Cardiac fibroblast (primary cell): Measurements from ENCODE around the gene C12orf56.

Experiments
- DNase-seq, 2 donors: peaks; one replicate each; pipeline versions ENCODE4 v3.0.0 to v3.0.0-alpha.2; 2010; ENCODE audit warnings: low read depth in 2 of 2
- H3K4me3 ChIP-seq, 2 donors: replicated peaks in 1 of 2; 1 replicate in 1 of 2; 2 replicates in 1 of 2; pipeline ENCODE4 v1.5.1; 2011; ENCODE audit warnings: low read depth in 2 of 2, low read length in 2 of 2, mild to moderate bottlenecking in 2 of 2, moderate library complexity in 1 of 2
- TF ChIP-seq, protein P1 (sequence below): IDR thresholded peaks from one replicate; pipeline ENCODE4 v1.5.1; 2011; ENCODE audit warnings: low read depth, mild to moderate bottlenecking, low read length, inconsistent platforms

The C12orf56 gene

DNA sequence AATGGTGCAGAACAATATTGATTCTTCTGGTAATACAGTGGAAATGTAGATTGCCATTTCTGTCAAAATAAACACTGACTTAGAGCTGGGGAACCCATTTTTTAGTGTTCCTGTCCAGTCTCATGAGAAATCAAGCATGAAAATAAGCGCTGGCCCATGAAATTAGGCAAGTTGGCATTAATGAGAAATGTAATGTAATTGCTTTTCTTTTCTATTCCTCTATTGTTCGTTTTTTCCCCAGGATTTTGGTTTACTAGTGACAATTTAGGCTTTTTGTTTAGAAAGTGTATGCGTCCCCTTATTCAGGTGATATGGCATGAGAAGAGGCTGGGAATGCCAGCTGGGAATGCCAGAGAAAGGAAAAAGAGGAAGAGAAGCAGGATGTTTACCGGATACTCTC, 104.0 kb downstream of the C12orf56 start:
- TF ChIP-seq, protein P1, sequence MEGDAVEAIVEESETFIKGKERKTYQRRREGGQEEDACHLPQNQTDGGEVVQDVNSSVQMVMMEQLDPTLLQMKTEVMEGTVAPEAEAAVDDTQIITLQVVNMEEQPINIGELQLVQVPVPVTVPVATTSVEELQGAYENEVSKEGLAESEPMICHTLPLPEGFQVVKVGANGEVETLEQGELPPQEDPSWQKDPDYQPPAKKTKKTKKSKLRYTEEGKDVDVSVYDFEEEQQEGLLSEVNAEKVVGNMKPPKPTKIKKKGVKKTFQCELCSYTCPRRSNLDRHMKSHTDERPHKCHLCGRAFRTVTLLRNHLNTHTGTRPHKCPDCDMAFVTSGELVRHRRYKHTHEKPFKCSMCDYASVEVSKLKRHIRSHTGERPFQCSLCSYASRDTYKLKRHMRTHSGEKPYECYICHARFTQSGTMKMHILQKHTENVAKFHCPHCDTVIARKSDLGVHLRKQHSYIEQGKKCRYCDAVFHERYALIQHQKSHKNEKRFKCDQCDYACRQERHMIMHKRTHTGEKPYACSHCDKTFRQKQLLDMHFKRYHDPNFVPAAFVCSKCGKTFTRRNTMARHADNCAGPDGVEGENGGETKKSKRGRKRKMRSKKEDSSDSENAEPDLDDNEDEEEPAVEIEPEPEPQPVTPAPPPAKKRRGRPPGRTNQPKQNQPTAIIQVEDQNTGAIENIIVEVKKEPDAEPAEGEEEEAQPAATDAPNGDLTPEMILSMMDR, result no peak
- no peak for DNase-seq
- no peak overlapping the region for H3K4me3 ChIP-seq

DNA sequence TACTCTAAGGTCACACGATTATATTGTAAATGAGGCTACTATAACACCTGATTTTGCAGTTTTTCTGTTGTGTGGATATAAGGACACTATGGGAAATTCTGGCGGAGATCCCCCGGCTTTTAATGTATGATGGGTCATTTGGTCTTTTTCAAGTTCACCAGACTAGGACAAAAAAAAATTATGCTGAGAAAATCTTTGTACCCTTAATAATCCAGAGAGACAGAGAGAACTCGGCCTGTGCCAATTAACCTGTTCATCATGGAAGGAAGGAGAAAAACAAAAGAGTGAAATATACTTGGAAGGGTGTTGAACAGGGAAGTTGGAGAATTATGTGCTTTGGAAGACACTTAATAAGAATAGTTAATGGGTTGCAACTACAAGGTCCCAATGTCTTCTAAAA, 106.3 kb downstream of the C12orf56 start:
- TF ChIP-seq, protein P1, result no peak
- no peak for DNase-seq
- no peak overlapping the region for H3K4me3 ChIP-seq

DNA sequence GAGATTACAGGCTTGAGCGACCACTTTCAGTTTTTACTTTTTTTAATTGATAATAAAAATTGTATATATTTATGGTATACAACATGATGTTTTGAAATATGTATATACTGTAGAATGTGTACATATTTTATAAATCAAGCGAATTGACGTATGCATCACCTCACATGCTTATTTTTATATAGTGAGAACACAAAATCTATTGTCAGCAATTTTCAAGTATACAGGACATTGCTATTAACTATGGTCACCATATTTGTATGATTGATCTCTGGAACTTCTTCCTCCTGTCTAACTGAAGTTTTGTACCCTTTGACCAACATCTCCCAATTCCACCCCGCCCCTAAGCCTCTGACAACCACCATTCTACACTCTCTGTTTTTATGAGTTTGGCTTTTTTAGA, 112.1 kb downstream of the C12orf56 start:
- no peak overlapping the region for H3K4me3 ChIP-seq
- TF ChIP-seq, protein P1, result no peak
- DNase-seq, result no peak

DNA sequence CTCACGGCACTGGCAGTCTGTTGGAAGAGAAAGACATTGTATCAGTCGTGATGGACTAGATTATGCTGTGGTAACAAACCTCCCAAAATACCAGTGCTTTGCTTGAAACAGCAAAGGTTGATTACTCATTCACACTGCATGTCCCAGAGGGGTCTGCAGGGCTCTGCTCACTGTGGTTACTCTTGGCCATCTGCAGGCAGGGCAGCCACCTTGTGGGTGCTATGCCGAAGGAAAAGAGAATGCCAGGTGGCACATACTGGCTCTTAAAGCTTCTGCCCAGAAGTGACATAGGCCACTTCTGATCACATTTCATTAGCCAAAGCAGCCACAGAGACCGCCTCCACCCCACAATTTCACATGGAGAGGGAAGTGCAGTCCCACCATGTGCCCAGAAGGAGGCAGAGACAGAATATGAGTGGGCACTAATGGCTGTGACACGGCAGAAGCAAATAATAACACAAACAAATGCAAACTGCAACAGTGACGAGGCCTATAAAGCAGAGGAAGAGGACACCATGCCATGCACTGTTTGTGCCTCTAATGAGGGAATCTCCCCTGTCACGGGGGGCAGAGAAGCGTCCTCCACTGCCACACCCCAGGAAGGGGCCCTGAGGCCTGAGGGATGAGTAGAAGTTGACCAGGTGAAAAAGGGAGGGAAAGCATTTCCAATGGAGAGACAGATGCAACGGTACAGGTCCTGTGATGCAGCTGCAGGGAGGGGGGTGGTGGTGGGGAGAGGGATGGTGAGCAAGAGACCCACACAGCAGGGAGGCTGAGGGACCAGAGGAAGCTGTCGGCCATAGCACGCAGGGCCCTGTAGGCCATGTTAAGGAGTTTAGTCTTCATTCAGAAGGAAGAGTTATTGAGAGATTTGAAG, 116.8 kb downstream of the C12orf56 start:
- TF ChIP-seq, protein P1, result peak; percentile 70

DNA sequence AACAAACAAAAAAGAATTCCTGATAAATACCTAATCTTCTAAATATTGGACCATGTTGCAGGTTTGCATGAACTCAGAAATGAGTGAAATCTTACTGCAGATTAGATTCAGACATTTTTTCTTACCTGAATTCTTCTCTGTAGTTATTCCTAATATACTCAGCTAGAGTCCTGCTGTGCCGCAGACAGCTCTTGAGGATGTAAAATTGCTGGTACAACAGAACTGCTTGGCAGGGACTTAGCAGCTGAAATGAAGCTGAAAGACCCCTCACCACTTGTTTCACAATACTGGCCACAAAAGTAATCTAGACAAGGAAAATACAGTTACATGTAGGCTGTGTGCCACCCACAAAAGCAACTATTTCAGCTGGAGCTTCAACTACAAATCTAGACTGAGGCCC, 120.1 kb downstream of the C12orf56 start:
- no peak overlapping the region for H3K4me3 ChIP-seq
- DNase-seq, result no peak

More for the DNA sequence above, 116.8 kb downstream of the C12orf56 start:
- no peak overlapping the region for H3K4me3 ChIP-seq
- DNase-seq, result peak; percentile 5 to 54

DNA sequence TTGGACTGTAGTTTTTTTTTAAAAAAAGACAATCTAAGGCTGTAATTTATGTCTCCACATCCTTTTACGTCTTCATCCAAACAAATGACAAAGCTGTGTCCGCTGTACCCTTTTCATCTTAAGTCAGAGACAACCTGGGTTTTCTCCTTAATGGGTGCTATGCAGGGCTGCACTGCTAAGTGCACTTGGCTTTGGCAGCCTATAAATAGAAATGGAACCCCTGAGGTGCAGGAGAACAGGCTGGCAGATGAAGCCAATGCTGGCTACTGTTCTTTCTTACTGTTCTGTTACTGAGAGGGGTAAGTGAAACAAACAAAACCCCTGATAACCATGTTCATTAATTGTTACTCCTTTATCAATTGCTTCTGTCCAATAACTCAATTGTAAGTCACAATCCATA, 121.4 kb downstream of the C12orf56 start:
- TF ChIP-seq, protein P1, result no peak
- H3K4me3 ChIP-seq, result no peak overlapping the region
- DNase-seq, result no peak

More for the DNA sequence above, 120.1 kb downstream of the C12orf56 start:
- TF ChIP-seq, protein P1, result no peak
